Ectodermal cell (in vitro differentiated cells): ENCODE data around the gene MMP17.

ENCODE experiments used
- H3K27ac ChIP-seq: 2 replicates; pipeline ENCODE4 v1.7.0; 2013; ENCODE audit warnings: mild to moderate bottlenecking, low read depth, low read length; ENCODE audit not compliant: insufficient read depth, poor library complexity, severe bottlenecking
- H3K27me3 ChIP-seq: 2 replicates; pipeline ENCODE4 v1.7.0; 2013; ENCODE audit warnings: mild to moderate bottlenecking, low read length; ENCODE audit not compliant: insufficient read depth, control insufficient read depth, poor library complexity, severe bottlenecking
- H3K36me3 ChIP-seq: one replicate; pipeline ENCODE4 v1.7.0; 2013; ENCODE audit warnings: low read length; ENCODE audit not compliant: control insufficient read depth, insufficient read depth
- H3K4me1 ChIP-seq: one replicate; pipeline ENCODE4 v1.7.0; 2013; ENCODE audit warnings: low read length; ENCODE audit not compliant: control insufficient read depth, insufficient read depth
- H3K4me3 ChIP-seq: 2 replicates; pipeline ENCODE4 v1.7.0; 2013; ENCODE audit warnings: low read depth, low read length, control low read depth; ENCODE audit not compliant: insufficient read depth
- H3K9me3 ChIP-seq: 2 replicates; pipeline ENCODE4 v1.7.0; 2013; ENCODE audit warnings: mild to moderate bottlenecking, low read length, moderate library complexity; ENCODE audit not compliant: control insufficient read depth
- whole genome bisulfite sequencing, 2 experiments: methylation state at CpG; one replicate each; pipeline ENCODE4 v1.1.7; 2013; ENCODE audit warnings: missing lambda C conversion rate in 2 of 2; 5-methylcytosine and 5-hydroxymethylcytosine counted together

Gene MMP17

DNA sequence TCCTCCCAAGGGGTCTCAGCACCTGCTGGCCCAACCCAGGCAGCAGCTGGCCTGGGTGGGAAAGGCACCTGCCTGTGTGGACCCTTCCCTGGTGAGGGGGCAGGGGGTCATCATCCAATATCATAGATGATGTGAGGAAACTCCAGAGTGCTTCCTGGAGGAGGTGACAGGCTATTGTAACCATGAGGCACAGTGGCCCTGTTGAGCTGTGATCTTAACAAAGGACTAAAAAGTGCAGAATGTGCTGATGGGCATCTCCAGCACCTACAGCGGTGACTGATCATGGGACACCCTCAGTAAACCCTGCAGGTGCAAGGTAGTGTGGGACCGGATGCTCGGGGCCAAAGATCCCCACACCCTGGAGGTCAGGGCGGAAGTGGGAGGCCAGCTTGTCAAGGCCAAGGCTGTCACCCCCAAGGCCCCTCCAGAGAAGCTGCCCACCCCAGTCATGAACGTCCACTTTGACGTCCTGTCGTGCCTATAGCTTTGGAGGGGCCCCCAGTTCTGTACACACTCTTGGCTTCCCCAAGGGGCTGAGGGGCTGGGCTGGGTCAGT is 7.5 kb downstream of the MMP17 start:
- no peak overlapping the region for H3K27ac ChIP-seq
- H3K4me1 ChIP-seq: peaks cover 12% of the 10 kb centered on the region
- H3K36me3 ChIP-seq: no peaks in the 10 kb centered on the region
- no peak overlapping the region for H3K4me3 ChIP-seq
- no peaks in the 10 kb centered on the region for H3K9me3 ChIP-seq
- H3K27me3 ChIP-seq: peaks cover 18% of the 10 kb centered on the region
- 93 to 94% methylated on average over 7 of the region's 7 CpGs for WGBS, 2 experiments

DNA sequence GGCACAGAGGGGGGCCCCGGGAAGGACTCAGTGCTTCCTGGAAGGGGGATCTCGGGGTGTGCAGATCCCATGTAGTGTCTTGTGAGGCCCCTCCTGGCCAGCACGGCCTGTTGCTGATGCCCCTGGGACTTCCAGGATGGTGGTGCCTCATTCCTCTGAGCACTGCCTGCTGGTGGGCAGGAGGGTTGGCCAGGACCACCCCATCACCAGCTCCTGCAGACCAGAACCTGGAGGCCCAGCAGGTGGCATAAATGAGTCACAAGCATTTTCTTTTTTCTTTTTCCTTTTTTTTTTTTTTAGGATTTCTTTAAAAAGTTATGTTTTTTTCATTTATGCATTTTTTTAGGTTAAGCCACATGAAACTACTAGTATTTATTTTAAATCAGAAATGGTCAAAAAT is 8.0 kb downstream of the MMP17 start:
- Histone ChIP-seq H3K36me3 (no peaks in the 10 kb centered on the region), H3K27ac (no peak overlapping the region), H3K27me3 (peaks cover 13% of the 10 kb centered on the region), H3K4me1 (peaks cover 7% of the 10 kb centered on the region), H3K9me3 (no peaks in the 10 kb centered on the region), H3K4me3 (no peak overlapping the region)
- 90 to 91% methylated on average over 3 of the region's 3 CpGs for WGBS, 2 experiments

DNA sequence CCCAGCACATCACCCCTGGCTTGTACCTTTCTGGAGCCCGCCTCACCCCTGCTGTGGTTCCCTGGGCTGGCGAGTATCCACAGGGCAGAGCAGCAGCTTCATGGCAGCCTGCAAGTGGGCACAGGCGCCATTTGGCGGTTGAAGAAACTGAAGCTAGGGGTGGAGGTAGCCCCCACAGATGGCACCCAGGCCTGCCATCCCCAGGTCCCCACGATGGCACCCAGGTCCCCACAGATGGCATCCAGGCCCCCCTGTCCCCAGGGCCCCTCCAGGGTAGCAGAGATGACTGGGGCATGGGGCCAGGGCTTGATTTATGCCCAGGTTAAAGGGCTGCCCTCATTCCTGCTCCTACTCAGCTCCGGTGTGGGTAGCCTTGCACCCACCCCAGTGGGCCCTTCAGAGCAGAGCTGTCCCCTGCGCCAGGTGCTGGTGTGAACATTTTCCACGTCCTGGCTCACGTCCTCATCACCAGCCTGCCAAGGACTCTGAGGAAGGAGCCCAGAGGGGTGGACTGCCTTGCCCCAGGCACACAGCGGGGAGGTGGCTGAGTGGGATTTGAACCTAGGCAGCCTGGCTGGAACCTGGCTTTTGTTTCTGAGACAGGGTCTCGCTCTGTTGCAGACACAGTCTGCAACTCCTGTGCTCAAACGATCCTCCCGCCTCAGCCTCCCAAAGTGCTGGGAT is 8.7 kb downstream of the MMP17 start:
- Histone ChIP-seq H3K36me3 (no peaks in the 10 kb centered on the region), H3K9me3 (no peaks in the 10 kb centered on the region), H3K4me1 (peaks cover 5% of the 10 kb centered on the region), H3K4me3 (no peak overlapping the region), H3K27me3 (peaks cover 7% of the 10 kb centered on the region), H3K27ac (no peak overlapping the region)
- 95 to 96% methylated on average over 13 of the region's 13 CpGs for WGBS, 2 experiments

DNA sequence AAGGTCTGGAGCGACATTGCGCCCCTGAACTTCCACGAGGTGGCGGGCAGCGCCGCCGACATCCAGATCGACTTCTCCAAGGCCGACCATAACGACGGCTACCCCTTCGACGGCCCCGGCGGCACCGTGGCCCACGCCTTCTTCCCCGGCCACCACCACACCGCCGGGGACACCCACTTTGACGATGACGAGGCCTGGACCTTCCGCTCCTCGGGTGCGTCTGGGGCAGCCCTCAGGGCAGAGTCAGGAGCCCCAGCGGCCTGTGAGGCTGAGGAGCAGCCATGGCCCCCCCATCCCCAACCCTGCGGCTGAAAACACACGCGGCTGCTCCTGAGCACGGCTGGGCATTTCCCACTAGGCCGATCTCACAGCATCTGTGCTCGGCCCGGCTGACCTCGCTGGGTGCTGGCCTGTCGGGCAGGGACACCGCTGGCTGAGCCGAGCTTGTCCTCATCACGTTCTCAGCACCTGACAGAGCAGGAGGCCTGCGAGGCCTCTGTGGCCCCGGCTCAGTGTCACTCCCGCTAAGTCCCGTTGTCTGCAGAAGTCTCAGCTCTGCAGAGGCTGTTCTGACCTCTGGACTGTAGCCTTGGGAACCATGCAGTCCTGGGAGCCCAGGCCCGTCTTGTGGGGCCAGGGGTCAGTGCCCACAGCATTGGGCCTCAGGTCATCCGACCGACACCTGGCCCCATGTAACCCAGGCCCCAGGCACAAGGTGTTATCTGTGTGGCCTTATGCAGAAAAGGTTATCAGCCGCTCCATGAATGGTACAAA is 12.6 kb downstream of the MMP17 start:
- H3K4me1 ChIP-seq: no peaks in the 10 kb centered on the region
- H3K27ac ChIP-seq: no peak overlapping the region
- no peak overlapping the region for H3K4me3 ChIP-seq
- H3K36me3 ChIP-seq: no peaks in the 10 kb centered on the region
- no peaks in the 10 kb centered on the region for H3K27me3 ChIP-seq
- H3K9me3 ChIP-seq: no peaks in the 10 kb centered on the region
- 95% methylated on average over 46 of the region's 46 CpGs for WGBS, 2 experiments

DNA sequence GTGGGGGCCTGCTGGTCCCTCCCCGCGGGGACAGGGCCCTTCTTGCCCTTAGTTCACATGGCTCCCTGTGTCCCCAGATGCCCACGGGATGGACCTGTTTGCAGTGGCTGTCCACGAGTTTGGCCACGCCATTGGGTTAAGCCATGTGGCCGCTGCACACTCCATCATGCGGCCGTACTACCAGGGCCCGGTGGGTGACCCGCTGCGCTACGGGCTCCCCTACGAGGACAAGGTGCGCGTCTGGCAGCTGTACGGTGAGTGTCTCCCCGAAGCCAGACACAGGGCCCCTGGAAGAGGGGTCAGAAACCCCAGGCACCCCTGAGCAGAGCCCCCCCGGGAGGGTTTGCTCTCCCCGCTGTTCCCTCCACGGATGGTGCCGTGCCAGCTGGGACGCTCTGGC is 13.4 kb downstream of the MMP17 start:
- Histone ChIP-seq H3K9me3 (no peaks in the 10 kb centered on the region), H3K36me3 (no peaks in the 10 kb centered on the region), H3K4me3 (no peak overlapping the region), H3K27ac (no peak overlapping the region), H3K4me1 (no peaks in the 10 kb centered on the region), H3K27me3 (no peaks in the 10 kb centered on the region)
- 95 to 98% methylated on average over 22 of the region's 22 CpGs for WGBS, 2 experiments

DNA sequence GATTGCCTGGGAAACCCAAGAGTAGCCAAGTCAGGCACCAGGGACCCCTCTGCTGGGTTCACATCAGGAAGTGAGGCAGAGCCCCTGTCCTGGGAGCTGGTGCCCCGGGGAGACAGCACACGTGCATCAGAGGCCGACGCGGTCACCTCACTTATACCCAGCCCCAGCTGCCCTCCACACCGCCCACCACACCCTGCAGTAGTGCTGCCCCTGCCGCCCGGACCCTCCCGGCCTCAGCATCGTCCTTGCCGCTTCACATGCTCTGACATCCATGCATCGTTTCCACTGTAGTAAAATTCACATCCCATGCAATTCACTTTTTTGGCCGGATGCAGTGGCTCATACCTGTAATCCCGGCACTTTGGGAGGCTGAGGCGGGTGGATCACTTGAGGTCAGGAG is 14.0 kb downstream of the MMP17 start:
- Histone ChIP-seq H3K36me3 (no peaks in the 10 kb centered on the region), H3K27ac (no peak overlapping the region), H3K4me1 (no peaks in the 10 kb centered on the region), H3K9me3 (no peaks in the 10 kb centered on the region), H3K27me3 (no peaks in the 10 kb centered on the region), H3K4me3 (no peak overlapping the region)
- WGBS, 2 experiments: 91% methylated on average over 15 of the region's 15 CpGs

DNA sequence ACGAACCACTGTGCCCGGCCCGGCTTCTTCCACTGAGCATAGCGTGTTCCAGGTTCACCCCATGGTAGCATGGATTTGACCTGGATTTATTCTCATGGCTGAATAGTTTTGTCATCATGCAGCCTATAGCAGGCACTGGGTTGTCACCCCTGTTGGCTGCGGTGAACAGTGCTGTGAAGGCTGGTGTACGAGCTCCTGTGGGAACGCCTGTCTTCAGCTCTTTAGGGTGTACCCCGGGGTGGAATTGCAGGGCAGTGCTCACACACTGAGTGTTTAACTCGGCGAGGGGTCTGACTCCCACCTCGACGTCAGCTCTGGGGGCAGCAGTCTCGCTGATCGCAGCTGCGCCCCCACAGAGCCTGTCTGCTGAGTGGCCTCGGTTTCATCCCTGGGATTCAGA is 15.3 kb downstream of the MMP17 start:
- Histone ChIP-seq H3K9me3 (no peaks in the 10 kb centered on the region), H3K27ac (no peak overlapping the region), H3K4me1 (no peaks in the 10 kb centered on the region), H3K27me3 (no peaks in the 10 kb centered on the region), H3K36me3 (no peaks in the 10 kb centered on the region), H3K4me3 (no peak overlapping the region)
- 94 to 95% methylated on average over 16 of the region's 16 CpGs for WGBS, 2 experiments

DNA sequence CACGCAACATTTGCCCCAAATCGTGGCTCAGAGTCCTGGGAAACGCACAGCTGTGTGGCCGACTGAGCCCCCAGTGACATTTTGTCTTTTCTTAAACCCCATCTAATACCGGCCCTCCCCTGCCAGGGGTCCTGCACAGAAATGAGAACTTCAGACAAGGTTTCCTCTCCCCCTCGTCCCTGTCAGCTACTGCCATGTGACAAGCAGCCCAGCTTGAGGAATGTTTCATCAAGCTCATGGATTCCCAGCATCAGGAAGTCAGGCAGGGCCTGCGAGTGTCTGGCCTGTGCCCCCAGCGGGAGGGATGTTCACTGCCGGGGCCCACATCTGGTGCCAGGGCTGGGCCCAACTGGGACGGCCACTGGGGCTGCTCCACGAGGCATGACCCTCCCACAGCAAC is 15.9 kb downstream of the MMP17 start:
- Histone ChIP-seq H3K9me3 (no peaks in the 10 kb centered on the region), H3K27ac (no peak overlapping the region), H3K36me3 (no peaks in the 10 kb centered on the region), H3K27me3 (no peaks in the 10 kb centered on the region), H3K4me1 (no peaks in the 10 kb centered on the region), H3K4me3 (no peak overlapping the region)
- WGBS, 2 experiments: 94% methylated on average over 11 of the region's 11 CpGs

DNA sequence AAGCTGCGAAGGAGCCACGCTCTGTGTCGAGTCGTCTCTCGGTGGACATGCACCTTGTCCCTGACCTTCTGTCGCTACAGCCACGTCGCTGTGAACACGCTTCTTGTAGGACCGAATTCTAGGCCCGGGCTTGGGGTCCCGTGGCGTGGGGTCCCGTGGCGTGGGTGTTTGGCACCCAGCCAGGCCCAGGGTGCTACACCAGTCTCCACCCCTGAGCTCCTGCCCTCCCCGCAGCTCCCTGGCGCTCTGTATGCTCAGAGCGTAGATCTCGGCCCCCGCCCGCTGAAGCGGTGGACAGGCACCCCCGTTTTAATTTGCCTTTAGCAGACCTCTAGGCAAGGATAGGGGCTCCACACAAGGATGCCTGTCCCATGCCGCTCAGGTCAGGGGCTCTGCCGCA is 16.5 kb downstream of the MMP17 start:
- Histone ChIP-seq H3K4me1 (no peaks in the 10 kb centered on the region), H3K4me3 (no peak overlapping the region), H3K9me3 (no peaks in the 10 kb centered on the region), H3K27me3 (no peaks in the 10 kb centered on the region), H3K36me3 (no peaks in the 10 kb centered on the region), H3K27ac (no peak overlapping the region)
- 96% methylated on average over 25 of the region's 25 CpGs for WGBS, 2 experiments

DNA sequence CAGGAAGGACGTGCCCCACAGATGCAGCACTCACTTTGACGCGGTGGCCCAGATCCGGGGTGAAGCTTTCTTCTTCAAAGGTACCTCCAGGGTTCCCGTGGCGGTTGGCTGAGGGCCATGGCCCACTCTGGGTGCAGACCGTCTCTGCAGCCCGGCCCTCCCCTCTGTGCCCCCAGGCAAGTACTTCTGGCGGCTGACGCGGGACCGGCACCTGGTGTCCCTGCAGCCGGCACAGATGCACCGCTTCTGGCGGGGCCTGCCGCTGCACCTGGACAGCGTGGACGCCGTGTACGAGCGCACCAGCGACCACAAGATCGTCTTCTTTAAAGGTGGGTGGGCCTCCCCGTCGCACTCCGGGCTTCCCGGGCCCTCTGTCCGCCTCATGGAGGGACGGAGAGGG is 16.9 kb downstream of the MMP17 start:
- Histone ChIP-seq H3K9me3 (no peaks in the 10 kb centered on the region), H3K4me3 (no peak overlapping the region), H3K27ac (no peak overlapping the region), H3K27me3 (no peaks in the 10 kb centered on the region), H3K36me3 (no peaks in the 10 kb centered on the region), H3K4me1 (no peaks in the 10 kb centered on the region)
- WGBS, 2 experiments: 93 to 95% methylated on average over 29 of the region's 29 CpGs
